Left renal cortex interstitium (tissue), 4 donors: ENCODE measurements around the gene GATA5. TPM values are rescaled to one million over a fixed set of nuclear protein-coding genes. Genes with fewer than 3 reads are reported as not detected.

Experiments used
- DNase-seq, 4 donors: peaks; one replicate each; pipeline ENCODE4 v3.0.0-alpha.2; 2013; ENCODE audit warnings: low read depth in 4 of 4, low spot score in 2 of 4, missing footprints in 1 of 4
- polyA plus RNA-seq, 4 donors: library from polyadenylated mRNA; unstranded; fragments of 120-200 nt; gene quantifications; one replicate each; pipeline ENCODE4 v1.2.1, GENCODE V29; 2013; ENCODE audit not compliant: insufficient read length in 4 of 4

GATA5 gene, protein sequence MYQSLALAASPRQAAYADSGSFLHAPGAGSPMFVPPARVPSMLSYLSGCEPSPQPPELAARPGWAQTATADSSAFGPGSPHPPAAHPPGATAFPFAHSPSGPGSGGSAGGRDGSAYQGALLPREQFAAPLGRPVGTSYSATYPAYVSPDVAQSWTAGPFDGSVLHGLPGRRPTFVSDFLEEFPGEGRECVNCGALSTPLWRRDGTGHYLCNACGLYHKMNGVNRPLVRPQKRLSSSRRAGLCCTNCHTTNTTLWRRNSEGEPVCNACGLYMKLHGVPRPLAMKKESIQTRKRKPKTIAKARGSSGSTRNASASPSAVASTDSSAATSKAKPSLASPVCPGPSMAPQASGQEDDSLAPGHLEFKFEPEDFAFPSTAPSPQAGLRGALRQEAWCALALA
- 10 to 100 TPM in 1 of 4 donors, 1 to 10 TPM in 3; 6.3 to 11.1 (median 8.3) TPM for polyA plus RNA-seq

DNA sequence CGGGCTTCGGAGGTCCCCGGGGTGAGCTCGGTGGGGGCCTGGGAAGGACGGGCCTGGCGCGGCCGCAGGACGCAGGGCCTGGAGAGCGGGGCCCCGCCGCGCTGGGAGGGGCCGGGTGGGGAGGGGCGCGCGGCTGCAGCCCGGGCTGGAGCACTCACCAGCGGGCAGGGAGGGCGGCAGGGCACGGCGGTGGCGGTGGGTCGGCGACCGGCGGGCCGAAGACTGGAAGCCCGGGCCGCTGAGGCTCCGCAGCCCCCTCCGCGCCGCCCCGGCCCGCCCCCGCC, at the start of gene GATA5:
GATA5 (minus strand) TSS at position 224 of the 284 bp plus-strand sequence. CDS start 474 bp downstream, outside the sequence.
- DNase-seq = no peak

DNA sequence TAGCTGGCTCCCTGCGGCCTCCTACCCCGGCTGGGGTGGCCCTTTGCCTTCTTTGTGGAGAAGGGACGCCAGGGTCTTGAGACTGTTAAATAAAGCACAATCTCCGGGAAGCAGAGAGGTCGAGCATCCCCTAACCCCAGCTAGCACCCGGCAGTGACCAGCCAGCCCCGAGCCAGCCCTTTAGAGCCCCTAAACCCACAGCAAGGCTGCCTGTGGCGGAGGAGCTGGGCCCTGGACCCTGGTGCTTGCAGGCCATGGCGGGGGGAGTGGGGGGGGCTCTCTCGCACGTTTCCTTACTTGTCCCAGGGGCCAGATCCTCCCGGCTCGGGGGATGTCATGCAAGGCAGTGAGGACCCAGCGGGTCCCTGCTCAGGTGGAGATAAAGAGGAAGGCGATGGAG, 49.2 kb upstream of the GATA5 start:
- no peak for DNase-seq

DNA sequence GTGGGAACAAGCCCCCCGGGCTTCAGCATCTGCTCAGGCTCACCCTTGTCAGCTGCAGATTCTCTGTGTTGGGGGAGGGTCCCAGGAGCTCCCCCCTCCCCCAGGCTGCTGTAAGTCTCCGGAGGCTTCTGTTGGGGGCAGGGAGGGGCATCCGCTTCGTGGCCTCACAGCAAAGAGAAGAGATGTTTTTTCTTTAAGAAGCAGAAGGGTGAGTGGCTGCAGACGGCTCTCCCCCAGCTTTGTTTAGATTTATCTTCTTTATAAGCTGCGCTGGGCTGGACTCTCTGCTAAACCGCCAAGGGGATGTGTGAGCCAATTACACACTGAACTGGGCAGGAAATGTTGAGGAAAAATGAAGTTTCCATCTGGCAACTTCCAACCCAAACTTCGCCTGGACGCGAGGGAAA, 48.7 kb upstream of the GATA5 start:
- no peak for DNase-seq

DNA sequence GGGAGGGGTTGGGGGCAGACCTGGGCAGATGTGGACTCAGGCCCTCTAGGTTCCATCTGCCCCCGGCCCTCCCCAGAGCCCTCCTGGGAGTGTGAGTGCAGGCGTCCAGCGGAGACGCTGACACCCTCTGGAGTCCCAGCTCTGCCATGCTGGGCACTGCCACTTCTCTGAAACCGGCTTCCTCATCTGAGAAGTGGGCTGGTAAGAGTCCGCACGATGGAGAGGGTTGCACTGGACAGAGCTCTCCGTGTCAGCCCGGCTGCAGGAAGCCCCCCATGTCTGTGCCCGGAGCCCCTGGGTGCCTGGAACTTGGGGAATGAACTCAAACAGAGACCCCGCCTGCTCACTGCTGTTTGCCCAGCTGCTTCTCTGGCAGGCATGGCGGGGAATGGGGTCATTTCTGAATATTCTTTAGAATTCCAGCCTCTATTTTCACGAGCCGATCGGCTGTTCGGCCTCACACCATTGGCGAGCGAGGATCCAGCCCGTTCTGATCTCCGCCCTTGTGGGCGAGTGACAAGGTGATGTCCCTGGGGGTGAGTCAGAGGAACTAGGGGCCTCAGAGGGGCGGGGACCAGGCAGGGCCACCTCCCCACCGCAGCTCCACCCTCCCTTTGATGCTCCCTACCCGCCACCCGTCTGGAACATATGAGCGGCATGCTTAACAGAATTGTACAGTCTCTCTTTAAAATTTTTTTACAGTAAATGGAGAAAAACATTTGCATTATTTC, 47.8 kb upstream of the GATA5 start:
- DNase-seq = no peak

DNA sequence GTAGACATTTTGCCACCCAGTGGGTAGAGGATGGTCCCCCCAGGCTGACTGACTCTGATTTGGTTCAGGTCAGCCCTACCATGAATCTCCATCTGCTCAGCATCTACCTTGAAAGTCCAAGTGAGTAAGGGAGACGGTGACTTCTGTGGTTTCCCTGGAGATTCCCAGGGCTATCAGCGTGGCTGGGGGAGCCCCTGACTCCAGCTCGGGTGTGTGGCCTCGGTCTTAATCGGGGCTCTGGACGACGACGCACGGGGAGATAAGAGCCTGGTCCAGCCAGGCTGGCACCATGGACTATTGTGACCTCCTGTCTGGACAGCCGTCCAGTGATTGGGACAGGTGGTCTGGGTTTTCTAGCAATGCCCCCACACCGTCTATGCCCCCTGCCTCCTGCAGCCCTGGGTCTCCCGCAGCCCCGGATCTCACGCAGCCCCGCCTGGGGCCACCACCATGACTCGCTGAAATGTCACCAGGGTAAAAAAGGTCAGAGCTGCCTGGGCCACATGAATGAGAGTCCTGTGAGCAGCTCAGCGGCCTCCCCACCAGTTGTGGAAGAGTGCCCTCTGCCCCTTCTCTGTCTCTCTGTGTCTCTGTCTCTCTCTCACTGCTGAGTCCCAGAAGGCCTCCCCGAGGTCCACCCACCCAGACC, 47.1 kb upstream of the GATA5 start:
- DNase-seq = no peak

DNA sequence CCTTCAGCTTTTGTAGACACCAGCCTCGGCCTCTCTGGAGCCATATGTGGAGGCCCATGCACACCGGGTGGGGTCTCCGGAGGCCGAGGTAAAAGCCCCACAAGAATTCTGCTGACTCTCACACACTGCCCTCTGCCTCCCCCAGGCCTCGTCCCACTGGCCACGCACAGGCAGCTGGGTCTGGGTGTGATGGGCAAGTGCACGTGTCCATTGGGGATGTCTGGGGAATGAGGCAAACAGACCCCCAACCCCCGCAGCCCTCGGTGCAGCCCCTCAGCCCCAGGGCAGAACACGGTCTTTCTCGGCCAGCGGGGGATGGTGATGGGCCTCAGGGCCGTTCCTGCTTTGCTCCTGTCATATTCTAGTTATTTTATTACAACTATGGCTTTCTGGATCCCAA, 44.0 kb upstream of the GATA5 start:
- DNase-seq = no peak

DNA sequence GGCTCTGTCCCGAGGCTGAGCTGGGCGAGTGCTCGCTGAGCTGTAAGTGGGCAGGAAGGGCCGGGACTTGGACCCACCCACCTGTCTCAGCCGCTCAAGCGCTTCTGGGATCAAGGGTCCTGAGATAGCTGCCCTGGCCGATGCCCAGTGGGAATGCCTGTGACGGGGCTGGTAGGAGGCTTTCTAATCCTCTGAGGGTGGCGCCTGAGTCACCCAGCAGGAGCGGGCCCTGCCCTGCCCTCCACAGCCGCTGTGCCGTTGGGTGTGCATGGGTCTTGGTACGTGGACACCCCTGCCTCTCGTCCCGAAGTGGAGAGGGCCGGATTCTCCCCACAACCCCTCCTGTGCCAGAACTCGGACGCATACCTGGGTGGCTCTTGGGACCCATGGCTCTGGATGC, 43.1 kb upstream of the GATA5 start:
- no peak for DNase-seq

DNA sequence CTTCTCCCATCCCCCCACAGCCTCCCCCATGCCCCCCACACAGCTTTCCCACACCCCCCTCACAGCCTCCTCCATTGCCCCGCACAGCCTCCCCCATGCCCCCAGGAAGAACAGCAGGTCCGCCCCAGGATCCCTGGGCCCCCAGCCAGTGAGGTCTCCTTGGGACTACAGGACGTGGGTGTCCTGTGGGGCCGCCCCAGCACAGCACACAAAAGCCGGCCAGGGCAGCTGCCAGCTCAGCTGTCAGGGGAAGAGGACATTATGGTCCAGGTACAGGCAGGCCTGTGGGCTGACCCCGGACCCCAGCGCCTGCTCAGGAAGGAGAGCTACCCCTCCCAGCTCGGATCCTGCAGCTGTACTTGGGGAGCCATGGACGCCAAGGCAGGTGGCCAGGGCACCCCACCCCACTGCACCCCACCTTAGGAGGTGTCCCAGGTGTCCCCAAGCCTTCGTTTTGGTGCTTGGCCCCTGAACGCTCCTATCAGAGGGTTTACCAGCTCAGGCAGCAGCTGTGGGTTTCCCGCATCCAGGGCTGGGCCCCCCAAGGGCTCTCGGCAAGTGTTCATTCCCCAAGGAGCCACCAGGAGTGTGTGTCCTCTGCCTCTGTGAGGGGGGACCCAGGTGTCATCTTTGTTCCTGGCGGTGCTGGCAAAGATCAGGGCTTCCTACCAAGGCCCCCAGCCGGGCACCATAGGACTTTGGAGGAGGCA, 42.3 kb upstream of the GATA5 start:
- DNase-seq = no peak

DNA sequence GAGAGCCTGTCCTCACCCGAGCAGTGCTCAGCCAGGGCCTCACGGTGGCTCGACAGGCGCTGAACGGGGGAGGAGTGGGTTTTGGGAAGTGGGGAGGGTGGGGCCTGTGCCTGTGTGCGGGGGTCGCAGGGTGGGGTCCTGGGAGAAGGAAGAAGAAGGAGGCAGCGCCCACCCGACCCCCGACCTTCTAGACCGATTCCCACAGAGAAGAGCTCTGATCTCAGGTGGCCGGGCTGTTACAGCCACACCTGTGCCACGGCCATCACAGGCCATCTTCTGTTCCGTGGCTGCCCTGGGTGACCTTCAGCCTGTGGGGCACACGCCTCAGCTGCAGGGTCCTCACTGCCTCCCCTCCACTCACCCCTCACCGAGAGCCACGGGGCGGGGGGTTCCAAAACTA, 41.4 kb upstream of the GATA5 start:
- DNase-seq = no peak

DNA sequence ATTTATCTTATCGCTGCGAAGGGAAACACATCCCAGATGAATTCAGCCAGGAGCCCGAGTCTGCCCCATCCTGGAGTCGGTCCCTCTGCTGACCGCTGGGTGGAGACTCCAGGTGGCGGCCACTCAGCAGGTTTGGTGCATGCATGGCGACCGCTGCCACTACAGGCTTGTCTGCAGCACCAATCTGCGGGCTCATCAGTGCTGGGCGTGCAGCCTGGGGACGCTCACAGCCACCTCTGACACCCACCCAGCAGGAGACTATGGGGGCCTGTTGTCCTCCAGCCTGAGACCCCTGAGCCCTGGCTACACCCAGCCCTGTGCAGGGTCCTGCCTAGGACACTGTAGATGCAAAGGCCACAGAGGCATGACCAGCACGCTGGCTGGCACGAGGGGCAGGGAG, 40.5 kb upstream of the GATA5 start:
- DNase-seq = no peak

DNA sequence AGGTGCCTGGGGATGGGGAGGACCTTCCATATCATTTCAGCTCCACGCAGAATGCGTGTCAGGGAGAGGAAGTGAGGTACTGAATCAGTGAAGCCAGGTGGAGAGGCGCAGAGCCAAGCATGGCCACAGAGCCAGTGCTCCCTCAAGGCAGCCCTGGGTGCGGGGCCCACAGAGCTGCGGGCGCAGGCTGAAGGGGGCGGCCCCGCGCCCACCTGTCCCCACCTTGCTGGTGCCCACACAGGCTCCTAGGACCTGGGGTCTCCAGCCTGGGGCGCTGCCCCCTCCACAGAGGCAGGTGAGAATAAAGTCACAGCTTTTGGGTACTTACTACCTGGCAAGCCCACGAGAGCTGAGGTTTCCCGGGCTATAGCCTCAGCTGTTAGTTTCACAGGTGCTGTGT, 40.0 kb upstream of the GATA5 start:
- no peak for DNase-seq

DNA sequence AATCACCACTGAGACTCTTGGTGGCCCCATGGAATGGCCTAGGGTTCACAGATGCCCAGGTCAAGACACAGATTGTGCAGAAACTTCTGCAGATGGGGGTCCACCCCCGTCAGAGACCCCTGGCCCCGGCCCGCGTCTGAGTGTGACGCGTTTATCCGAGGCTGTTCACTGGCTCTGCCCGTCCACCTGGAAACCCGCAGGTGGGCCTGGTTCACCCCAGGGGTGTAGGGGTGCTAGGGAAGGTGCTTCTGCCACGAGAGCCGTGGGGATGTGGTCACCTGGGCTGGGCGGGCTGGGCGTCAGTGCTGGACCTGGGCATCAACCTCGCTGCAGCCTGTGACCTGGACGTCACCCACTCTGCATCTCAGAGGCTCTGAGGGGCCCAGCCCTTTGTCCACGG, 39.5 kb upstream of the GATA5 start:
- no peak for DNase-seq

DNA sequence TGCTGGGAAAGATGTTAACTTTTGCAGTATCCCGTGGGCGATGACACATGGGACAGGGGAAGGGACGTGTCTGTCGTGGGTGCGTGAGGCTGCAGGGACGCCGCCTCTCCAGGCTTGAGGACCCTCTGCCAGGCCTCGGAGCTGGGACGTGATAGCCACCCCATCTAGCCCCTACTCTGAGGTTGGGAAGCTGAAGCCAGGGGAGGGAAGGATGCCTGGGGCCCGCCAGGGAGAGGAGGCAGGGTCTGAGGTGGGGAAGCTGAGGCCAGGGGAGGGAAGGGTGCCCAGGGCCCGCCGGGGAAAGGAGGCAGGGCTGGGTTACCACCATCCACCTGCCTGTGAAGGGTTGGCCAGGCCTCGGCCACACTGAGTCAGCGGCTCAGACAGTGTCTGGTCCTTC, 38.2 kb upstream of the GATA5 start:
- DNase-seq = no peak

DNA sequence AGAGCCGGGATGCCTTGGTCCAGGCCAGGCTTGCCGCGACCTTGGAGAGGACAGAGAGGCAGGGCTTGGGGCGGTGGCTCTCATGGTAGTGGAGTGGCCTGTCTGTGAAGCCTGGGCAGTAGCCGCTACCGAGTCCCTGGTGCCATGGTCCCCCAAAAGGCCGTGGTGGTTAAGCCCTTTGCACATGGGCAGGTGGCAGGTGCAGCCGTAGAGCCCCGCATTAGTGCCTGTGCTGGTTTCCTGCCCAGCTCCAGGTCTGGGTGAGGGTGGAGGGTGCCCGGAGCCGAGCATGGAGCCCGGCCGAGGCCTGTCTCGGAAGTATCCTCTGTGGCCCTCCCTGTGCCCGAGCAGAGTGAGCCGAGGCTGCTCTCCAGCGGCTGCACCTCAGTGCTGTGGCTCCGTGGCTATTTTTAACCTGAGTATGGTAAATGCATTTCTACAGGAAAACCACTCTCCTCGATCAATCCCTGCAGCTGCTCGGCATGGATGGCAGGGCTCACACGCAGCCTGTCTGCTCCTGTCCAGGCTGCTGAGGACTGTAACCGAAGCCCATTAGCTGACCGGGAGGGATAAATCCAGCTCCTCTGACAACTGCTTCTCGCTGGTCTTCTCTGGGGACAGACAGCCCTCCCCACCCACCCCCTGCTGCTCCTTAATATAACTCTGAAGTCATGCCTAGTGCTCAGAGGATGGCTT, 36.3 kb upstream of the GATA5 start:
- no peak for DNase-seq

DNA sequence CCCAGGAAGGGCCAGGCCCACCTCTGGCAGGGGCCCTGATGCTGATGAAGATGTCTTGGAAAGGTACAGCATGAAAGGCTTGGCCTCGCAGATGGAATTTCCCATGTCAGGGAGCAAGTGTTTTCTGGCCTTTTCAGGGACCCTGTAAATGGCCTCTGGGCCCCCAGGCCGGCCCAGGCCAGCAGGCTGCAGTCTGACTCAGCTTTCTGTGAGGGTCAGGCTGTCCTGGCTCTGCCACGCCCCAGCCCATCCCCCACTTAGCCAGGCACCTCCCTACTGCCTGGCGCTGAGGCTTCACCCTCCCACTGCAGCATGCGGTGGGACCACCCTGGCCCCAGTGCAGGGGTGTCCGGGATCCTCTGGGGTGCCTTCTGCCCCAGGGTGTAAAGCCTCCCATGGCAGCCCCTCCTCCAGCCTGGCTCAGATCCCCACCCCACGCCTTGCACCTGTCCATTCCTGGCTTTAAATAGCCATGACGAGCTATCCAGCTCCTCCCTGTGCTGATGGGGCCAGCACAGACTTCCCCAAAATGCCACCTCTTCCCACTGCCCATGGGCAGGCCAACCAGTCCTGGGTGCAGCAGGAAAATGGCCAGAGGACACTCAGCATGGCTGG, 35.6 kb upstream of the GATA5 start:
- DNase-seq = no peak

DNA sequence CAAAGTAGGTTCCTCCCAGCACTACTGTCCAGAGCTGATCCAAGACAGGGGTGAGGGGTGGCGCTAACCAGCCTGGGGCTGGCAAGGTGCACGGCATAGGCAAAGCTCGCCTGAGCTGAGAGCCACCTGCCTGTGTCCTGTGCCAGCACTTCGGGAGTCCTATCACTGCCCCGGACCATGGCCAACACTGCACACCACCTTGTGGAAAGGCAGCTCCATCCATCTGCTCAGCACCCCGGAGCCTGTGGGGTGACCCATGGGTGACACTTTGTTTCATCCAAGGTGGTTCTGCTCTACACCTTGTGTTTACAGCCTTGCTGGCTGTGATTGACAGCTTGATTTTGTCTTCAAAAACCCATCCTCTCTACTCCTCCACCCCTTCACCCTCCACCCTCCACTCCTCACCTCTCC, 32.9 kb upstream of the GATA5 start:
- no peak for DNase-seq

DNA sequence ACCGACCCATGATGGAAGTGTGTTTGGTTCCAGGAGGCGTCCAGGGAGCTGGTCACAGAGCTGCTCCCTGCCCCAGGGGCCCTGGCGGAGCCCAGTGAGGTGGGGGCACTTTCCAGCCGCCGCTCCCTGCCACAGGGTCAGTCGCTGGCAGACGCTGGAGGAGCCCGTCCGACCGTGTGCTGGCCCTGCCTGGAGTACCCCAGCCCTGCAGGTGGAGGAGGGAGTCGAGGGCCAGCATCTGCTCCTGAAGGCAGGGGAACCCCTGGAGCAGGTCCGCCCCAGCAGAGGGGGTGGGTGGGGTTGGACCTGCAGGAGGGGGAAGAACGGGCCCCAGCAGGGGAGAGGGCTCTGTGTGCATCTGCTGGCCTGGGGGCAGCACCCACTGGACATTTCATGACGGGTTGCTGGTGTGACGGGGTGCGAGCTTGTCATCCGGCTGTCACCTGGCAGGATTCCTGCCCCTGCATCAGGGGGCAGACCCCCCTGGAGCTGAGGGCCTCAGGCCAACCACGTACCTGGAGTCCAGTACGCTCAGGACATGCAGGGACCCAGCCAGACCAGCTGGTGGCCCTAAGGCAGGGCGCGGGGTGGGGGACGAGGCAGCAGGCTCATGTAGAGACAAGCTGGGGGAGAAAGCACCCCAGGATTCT, 32.3 kb upstream of the GATA5 start:
- DNase-seq = no peak

DNA sequence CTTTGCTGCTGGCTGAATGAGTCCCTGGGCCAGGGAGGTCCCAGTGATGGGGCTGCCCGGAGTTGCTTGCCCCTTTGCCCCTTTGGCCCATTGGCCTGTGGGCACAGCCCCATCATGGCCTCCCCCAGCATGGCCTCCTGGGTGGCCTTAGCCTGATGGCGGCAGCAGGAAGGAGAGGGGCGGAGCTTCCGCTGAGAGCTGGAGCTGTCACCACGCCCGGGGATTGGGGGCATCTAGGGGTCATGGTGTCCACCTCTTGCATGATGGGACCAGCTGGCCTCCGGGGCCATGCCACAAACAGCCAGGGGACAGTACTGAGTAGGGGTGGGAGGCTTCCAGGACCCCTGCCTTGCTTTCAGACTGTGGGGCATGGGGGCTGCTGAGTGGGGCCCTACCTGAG, 31.5 kb upstream of the GATA5 start:
- DNase-seq = no peak

DNA sequence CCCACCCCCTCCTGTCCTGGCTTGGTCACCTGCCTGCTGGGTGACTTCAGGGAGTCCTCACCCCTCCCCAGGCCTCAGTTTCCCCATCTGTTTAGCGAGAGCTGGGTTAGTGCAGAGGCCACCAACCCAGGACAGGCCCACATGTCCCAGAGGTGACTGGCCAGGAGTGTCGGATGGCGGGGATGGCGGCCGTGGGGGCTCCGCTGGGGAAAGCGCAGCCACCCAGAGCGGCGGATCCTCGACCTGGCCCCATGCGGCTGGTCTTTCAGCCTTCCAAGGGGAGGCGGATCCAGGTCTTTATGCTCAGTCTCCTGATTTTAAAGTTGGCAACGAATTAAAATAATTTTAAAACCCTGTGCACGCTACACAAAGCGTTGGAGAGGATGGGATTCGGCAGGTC, 31.0 kb upstream of the GATA5 start:
- DNase-seq = no peak

DNA sequence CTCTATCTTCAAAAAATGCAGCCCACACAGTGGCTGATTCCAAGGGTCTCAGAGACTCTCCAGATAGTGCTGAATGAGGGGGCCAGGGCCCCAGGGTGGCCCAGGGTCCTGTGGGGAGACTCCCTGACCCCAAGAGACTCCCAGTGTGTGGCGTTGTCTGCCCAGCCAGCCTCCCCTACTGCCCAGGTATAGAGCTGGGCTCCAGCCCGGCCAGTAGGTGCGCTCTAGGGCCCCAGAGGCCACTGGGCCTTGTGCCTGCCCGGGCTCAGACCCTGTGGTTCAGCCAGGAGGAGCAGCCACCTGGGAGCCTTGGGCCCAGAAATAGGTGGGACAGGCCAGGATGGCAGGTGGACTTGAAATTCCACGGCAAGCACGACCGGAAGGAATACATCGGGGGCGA, 30.3 kb upstream of the GATA5 start:
- no peak for DNase-seq
